ENCODE results near the gene ZNF354B. TPM values are rescaled to one million over a fixed set of nuclear protein-coding genes. Genes with fewer than 3 reads are reported as not detected.
A peak's percentile ranks its signal among the peaks of the same experiment; 100 is the strongest.
"Not testable (repeated sequence)": the region's sequence is repeated elsewhere in the genome, so short reads cannot be mapped to it uniquely, and the experiment has no call there.

ZNF354B gene
- total RNA-seq, 1 donor from 2014 or later = 17.7 TPM

GRCh38 chr5:178836628-178837027 lies 23.1 kb upstream of the ZNF354B start:
- DNase-seq (ENCODE audit: extremely low spot score in 2 of 2) = no peak
- Histone ChIP-seq H3K27ac (no peak overlapping the region), H3K9me3 (no peaks in the 10 kb centered on the region), H3K27me3 (no peaks in the 10 kb centered on the region), H3K36me3 (no peaks in the 10 kb centered on the region), H3K4me3 (no peak overlapping the region), H3K4me1 (no peaks in the 10 kb centered on the region)
- intact Hi-C loops (cut with DNase I) = no loop called here
- TF ChIP-seq, protein P1, sequence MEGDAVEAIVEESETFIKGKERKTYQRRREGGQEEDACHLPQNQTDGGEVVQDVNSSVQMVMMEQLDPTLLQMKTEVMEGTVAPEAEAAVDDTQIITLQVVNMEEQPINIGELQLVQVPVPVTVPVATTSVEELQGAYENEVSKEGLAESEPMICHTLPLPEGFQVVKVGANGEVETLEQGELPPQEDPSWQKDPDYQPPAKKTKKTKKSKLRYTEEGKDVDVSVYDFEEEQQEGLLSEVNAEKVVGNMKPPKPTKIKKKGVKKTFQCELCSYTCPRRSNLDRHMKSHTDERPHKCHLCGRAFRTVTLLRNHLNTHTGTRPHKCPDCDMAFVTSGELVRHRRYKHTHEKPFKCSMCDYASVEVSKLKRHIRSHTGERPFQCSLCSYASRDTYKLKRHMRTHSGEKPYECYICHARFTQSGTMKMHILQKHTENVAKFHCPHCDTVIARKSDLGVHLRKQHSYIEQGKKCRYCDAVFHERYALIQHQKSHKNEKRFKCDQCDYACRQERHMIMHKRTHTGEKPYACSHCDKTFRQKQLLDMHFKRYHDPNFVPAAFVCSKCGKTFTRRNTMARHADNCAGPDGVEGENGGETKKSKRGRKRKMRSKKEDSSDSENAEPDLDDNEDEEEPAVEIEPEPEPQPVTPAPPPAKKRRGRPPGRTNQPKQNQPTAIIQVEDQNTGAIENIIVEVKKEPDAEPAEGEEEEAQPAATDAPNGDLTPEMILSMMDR (IDR thresholded peaks at IDR 0.05) = no peak
- no peak for TF ChIP-seq POLR2A (IDR thresholded peaks at IDR 0.05)
- no peak for TF ChIP-seq POLR2AphosphoS5 (IDR thresholded peaks at IDR 0.05; ENCODE audit: insufficient read depth in 1 of 2, low read depth in 1 of 2)

GRCh38 chr5:178838695-178839318 lies 20.9 kb upstream of the ZNF354B start:
- H3K9me3 ChIP-seq; intact Hi-C loops (cut with DNase I); H3K27ac ChIP-seq; H3K4me1 ChIP-seq; H3K27me3 ChIP-seq; H3K36me3 ChIP-seq; DNase-seq (ENCODE audit: extremely low spot score in 2 of 2); H3K4me3 ChIP-seq: not testable (repeated sequence)

- no peak for TF ChIP-seq POLR2AphosphoS5 (IDR thresholded peaks at IDR 0.05; ENCODE audit: insufficient read depth in 1 of 2, low read depth in 1 of 2)
- TF ChIP-seq, protein P1 (IDR thresholded peaks at IDR 0.05) = peak; percentile 17 to 36 (median 22)
- TF ChIP-seq POLR2A (IDR thresholded peaks at IDR 0.05) = no peak
- DNase-seq (ENCODE audit: extremely low spot score in 2 of 2) = no peak
- Histone ChIP-seq H3K27me3 (no peaks in the 10 kb centered on the region), H3K36me3 (no peaks in the 10 kb centered on the region), H3K4me3 (no peak overlapping the region), H3K4me1 (no peaks in the 10 kb centered on the region), H3K9me3 (no peaks in the 10 kb centered on the region), H3K27ac (no peak overlapping the region)
- intact Hi-C loops (cut with DNase I) = no loop called here
Observed at GRCh38 chr5:178839319-178839704, 20.4 kb upstream of the ZNF354B start.

- H3K27ac ChIP-seq; DNase-seq (ENCODE audit: extremely low spot score in 2 of 2); intact Hi-C loops (cut with DNase I); H3K4me1 ChIP-seq; H3K9me3 ChIP-seq; H3K27me3 ChIP-seq; H3K4me3 ChIP-seq; H3K36me3 ChIP-seq: not testable (repeated sequence)
Observed at GRCh38 chr5:178840399-178840798, 19.4 kb upstream of the ZNF354B start.

- intact Hi-C loops (cut with DNase I) = no loop called here
- no peaks in the 10 kb centered on the region for H3K4me1 ChIP-seq
- no peaks in the 10 kb centered on the region for H3K27me3 ChIP-seq
- TF ChIP-seq POLR2AphosphoS5 (IDR thresholded peaks at IDR 0.05; ENCODE audit: insufficient read depth in 1 of 2, low read depth in 1 of 2) = no peak
- no peak for TF ChIP-seq POLR2A (IDR thresholded peaks at IDR 0.05)
- TF ChIP-seq, protein P1 (IDR thresholded peaks at IDR 0.05) = no peak
- no peak overlapping the region for H3K4me3 ChIP-seq
- no peaks in the 10 kb centered on the region for H3K36me3 ChIP-seq
- no peak for DNase-seq (ENCODE audit: extremely low spot score in 2 of 2)
- H3K9me3 ChIP-seq = no peaks in the 10 kb centered on the region
- H3K27ac ChIP-seq = no peak overlapping the region
Observed at GRCh38 chr5:178849316-178849715, 10.4 kb upstream of the ZNF354B start.

DNA sequence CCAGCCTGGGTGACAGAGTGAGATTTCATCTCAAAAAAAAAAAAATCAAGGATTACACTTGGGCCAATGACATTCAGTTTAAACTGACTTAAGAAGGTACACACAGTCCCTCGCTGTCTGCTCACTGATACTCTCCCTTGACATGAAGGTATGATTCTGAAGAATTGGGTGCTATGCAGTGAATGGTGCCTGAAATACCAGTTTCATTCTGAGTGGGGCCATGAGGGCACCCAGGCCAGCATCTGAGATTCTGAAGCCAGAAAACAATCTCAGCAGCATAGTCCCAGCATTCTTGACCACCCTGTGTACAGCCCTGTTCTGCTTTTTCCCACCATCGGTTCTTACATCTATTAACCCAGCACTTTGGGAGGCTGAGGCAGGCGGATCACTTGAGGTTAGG lies 7.8 kb upstream of the ZNF354B start:
- H3K4me1 ChIP-seq = no peaks in the 10 kb centered on the region
- intact Hi-C loops (cut with DNase I) = no loop called here

More for the DNA sequence above, 7.8 kb upstream of the ZNF354B start:
- Histone ChIP-seq H3K27ac (no peak overlapping the region), H3K4me3 (no peak overlapping the region), H3K36me3 (no peaks in the 10 kb centered on the region), H3K9me3 (no peaks in the 10 kb centered on the region), H3K27me3 (no peaks in the 10 kb centered on the region)
- TF ChIP-seq, protein P1 (IDR thresholded peaks at IDR 0.05) = no peak
- DNase-seq (ENCODE audit: extremely low spot score in 2 of 2) = no peak
